GM19395 (cell line): ENCODE data around the gene PTPRG.
A peak's percentile ranks its signal among the peaks of the same experiment; 100 is the strongest.
"Not testable (repeated sequence)": the region's sequence is repeated elsewhere in the genome, so short reads cannot be mapped to it uniquely, and the experiment has no call there.

ENCODE experiments used
- ATAC-seq: cut with Tn5 transposase; IDR thresholded peaks from one replicate; pipeline ENCODE4 v1.9.1; 2021; ENCODE audit warnings: mild to moderate bottlenecking, moderate library complexity; ENCODE audit not compliant: unreplicated experiment

The PTPRG gene

GRCh38 chr3:61561374-61562041, at the start of gene PTPRG:
PTPRG (plus strand) TSS chr3:61561571; CDS start chr3:61562288, 717 bp downstream.
- peak; percentile 59 for ATAC-seq

GRCh38 chr3:61518590-61518989, 42.8 kb upstream of the PTPRG start:
- ATAC-seq: peak; percentile 29

- peak; percentile 90 for ATAC-seq
Observed at GRCh38 chr3:61520966-61521628, 40.3 kb upstream of the PTPRG start.

GRCh38 chr3:61522060-61522459, 39.3 kb upstream of the PTPRG start:
- no peak for ATAC-seq

GRCh38 chr3:61522626-61523025, 38.7 kb upstream of the PTPRG start:
- ATAC-seq: no peak

GRCh38 chr3:61524933-61525332, 36.4 kb upstream of the PTPRG start:
- ATAC-seq: no peak

GRCh38 chr3:61526308-61526707, 35.1 kb upstream of the PTPRG start:
- ATAC-seq: no peak

- ATAC-seq: no peak
Observed at GRCh38 chr3:61527011-61527410, 34.4 kb upstream of the PTPRG start.

- ATAC-seq: no peak
Observed at GRCh38 chr3:61530355-61530754, 31.0 kb upstream of the PTPRG start.

- no peak for ATAC-seq
Observed at GRCh38 chr3:61531528-61531927, 29.8 kb upstream of the PTPRG start.

- no peak for ATAC-seq
Observed at GRCh38 chr3:61532739-61533500, 28.5 kb upstream of the PTPRG start.

GRCh38 chr3:61535826-61536225, 25.5 kb upstream of the PTPRG start:
- no peak for ATAC-seq

GRCh38 chr3:61537366-61537765, 24.0 kb upstream of the PTPRG start:
- ATAC-seq: no peak

GRCh38 chr3:61538486-61538885, 22.9 kb upstream of the PTPRG start:
- ATAC-seq: no peak

- ATAC-seq: no peak
Observed at GRCh38 chr3:61541694-61542093, 19.7 kb upstream of the PTPRG start.

- no peak for ATAC-seq
Observed at GRCh38 chr3:61545716-61546115, 15.7 kb upstream of the PTPRG start.

- no peak for ATAC-seq
Observed at GRCh38 chr3:61547625-61548024, 13.7 kb upstream of the PTPRG start.

- not testable (repeated sequence) for ATAC-seq
Observed at GRCh38 chr3:61552704-61553103, 8.7 kb upstream of the PTPRG start.

- ATAC-seq: no peak
Observed at GRCh38 chr3:61559136-61559731, 2.1 kb upstream of the PTPRG start.

- ATAC-seq: peak; percentile 64
Observed at GRCh38 chr3:61560517-61561373, 626 bp upstream of the PTPRG start.
